Middle frontal gyrus (tissue), 1 donor: Measurements from ENCODE around the gene BDKRB2.

ENCODE experiments used
- DNase-seq: peaks from one replicate; pipeline ENCODE4 v3.0.0-alpha.2; 2015; ENCODE audit warnings: low spot score; ENCODE audit errors: extremely low spot score

BDKRB2 gene

DNA sequence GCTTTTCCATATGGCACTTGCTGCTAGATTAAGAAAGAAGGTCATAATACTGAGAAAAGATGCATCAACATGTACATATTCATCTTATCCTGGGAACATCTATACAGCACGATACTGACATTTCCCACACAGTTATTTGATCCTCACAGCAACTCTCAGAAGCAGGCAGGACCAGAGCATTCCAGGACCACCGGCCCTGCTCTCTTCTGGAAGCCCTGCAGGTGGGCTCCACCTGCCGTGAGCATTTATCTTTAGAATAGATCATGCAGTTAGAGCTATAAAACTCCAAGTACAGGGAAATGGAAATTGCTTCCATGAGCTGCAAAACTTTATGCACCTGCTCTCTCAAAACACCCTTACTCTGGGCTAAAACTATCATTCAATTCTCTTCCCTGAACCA is 45.8 kb downstream of the BDKRB2 start:
- DNase-seq = no peak

- DNase-seq = no peak
Measured at GRCh38 chr14:96251656-96252155, 47.1 kb downstream of the BDKRB2 start.

GRCh38 chr14:96252323-96252998 is 47.8 kb downstream of the BDKRB2 start:
- DNase-seq = no peak

GRCh38 chr14:96252999-96253539 is 48.4 kb downstream of the BDKRB2 start:
- no peak for DNase-seq

- no peak for DNase-seq
Measured at GRCh38 chr14:96254687-96255086, 50.0 kb downstream of the BDKRB2 start.

- no peak for DNase-seq
Measured at GRCh38 chr14:96255501-96256366, 51.1 kb downstream of the BDKRB2 start, which contains the start of gene BDKRB1. BDKRB1 (plus strand) TSS chr14:96256210; CDS start chr14:96263683, 7,473 bp downstream.

GRCh38 chr14:96256407-96256806 is 51.8 kb downstream of the BDKRB2 start:
- no peak for DNase-seq

DNA sequence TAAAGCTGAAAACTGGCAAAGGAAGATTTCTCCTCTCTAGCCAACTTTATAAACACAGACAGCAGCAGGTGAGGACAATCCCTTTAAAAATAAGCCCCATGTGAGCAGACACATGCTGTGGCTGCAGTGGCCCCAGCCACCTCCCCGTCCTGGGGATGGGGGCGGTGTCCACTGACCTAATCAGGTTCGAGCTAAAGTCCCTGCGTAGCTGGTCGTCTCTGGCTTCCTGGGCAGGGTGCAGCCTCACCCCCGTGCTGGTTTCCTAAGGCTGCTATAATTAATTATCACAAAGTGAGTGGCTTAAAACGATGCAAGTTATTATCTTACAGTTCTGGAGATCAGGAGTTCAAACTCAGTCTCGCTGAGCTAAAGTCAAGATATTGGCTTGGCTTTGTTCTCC is 52.4 kb downstream of the BDKRB2 start:
- no peak for DNase-seq

GRCh38 chr14:96257900-96258299 is 53.3 kb downstream of the BDKRB2 start:
- DNase-seq = no peak

DNA sequence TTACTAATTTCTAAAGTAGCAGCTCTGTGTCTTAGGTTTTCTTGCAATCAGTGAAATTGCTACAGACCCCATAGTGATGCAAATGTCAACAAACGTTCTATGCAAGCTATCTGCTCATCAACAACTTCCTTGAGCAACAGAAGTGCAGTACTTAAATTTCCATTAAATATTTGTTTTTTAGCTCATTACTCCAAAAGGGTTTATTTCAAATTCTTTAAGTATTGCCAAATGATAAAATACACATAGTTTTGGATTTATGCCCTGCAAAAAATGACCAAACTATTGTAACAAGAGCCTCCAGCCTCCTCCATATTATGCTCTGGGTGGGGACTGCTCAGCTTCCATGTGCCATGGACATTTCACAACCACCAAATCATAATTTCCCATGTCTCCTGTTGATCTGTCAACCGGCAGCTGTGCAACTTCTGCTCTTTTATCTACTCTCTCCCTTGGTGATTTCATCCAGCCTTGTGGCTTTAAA is 55.7 kb downstream of the BDKRB2 start:
- DNase-seq = no peak

GRCh38 chr14:96261053-96261452 is 56.4 kb downstream of the BDKRB2 start:
- no peak for DNase-seq

DNA sequence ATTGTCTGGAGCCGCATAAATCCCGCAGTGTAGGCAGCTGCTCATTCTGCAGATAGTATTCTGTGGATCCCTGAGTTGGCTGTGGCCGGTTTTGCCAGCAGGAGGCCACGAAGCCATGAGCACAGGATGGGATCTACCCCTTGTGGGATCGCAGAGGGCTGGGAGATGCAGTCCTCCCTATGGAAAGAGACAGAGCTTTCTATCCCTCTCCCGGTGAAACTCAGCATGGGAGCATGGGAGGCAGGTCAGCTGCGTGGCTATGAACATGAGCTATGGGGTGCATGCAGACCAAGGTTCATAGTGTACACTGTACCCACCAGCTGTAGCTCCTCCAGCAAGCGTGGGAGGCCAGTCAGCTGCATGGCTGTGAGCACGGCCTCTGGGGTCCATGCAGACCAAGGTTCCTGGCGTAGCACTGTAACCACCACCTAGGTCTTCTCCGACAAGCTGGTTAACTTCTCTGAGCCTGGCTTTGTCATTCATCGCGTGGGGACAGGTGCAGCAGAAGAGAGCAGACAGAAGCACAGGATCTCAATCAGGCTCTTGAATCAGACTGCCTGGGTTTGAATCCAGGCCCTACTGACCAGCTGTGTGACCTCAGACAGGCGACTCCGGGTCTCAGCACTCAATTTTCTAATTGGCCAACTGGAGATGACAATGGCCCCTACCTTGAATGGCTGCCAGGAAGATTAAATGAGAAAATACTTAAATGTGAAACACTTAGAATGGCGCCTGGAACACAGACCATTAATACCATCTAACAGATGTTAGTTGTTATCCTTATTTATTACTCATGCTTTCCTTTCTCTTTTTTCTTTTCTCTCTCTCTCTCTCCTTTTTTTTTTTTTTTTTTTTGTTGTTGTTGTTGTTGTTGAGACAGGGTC is 57.4 kb downstream of the BDKRB2 start:
- no peak for DNase-seq

GRCh38 chr14:96263347-96264199 is 58.9 kb downstream of the BDKRB2 start:
- no peak for DNase-seq

DNA sequence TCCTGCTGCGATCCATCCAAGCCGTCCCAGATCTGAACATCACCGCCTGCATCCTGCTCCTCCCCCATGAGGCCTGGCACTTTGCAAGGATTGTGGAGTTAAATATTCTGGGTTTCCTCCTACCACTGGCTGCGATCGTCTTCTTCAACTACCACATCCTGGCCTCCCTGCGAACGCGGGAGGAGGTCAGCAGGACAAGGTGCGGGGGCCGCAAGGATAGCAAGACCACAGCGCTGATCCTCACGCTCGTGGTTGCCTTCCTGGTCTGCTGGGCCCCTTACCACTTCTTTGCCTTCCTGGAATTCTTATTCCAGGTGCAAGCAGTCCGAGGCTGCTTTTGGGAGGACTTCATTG is 59.5 kb downstream of the BDKRB2 start:
- DNase-seq = no peak

GRCh38 chr14:96264853-96265252 is 60.2 kb downstream of the BDKRB2 start:
- no peak for DNase-seq

- no peak for DNase-seq
Measured at GRCh38 chr14:96265383-96266095, 60.9 kb downstream of the BDKRB2 start.

DNA sequence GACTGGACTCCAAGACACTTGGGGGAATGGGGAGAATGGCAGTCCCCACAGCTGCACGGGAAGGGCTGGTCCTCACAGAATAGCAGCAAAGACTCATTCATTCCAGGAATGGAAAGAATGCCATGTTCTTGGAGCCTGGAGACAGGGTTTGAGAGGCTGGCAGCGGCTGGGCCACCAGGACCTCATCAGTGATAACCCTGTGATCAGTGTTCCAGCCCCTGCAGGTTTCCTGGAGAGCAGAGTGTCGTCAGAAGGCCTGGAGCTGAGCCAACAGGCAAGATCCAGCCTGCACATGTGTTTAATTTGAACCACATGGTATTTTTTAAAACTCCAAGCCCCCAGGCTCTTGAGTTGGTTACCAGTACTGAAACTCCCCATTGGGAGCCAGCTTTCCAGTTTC is 62.7 kb downstream of the BDKRB2 start:
- no peak for DNase-seq

DNA sequence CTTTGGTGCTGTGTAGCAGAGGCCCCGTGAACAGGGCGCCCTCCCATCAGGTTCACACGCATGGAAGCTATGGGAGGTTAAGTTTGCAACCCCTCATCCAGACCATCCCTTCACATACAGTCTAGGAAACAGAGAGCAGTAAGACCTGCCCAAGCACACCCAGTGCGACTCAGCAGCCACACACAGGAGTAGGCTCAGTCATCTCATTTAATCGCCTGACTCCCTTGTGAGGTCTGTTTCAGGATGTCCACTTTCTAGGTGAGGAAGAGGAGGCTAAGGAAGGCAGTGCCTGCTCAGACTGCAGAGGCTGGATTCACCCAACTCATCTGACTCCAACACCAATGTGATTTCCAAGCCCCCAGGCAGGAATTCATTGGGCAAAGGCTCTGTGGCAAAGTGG is 63.3 kb downstream of the BDKRB2 start:
- no peak for DNase-seq
